IMR-90 (cell line): ENCODE measurements around the gene PLEKHG5. TPM values are rescaled to one million over a fixed set of nuclear protein-coding genes. Genes with fewer than 3 reads are reported as not detected.

ENCODE experiments used
- ATAC-seq: fragments of 200-7000 bp; cut with Tn5 transposase; 2 replicates; pipeline ENCODE4 v1.9.1; 2020; ENCODE audit warnings: low read depth, mild to moderate bottlenecking, moderate library complexity
- BruUV-seq: library from RNA; stranded (reverse); fragments of 400-500 nt; replicated peaks from 2 replicates; lab custom pipeline; 2021; lab: Mats Ljungman, UMichigan
- CTCF ChIA-PET: fragments of 300-600 bp; formaldehyde crosslinking; extraction: SDS; loops from one replicate; lab custom pipeline; 2021; ENCODE audit warnings: antibody characterized with exemption; lab: Yijun Ruan, JAX
- POLR2A ChIA-PET: fragments of 300-600 bp; sonication (Branson Sonifier 250); formaldehyde crosslinking; loops from one replicate; lab custom pipeline; 2022; ENCODE audit warnings: antibody characterized with exemption; ENCODE audit not compliant: unreplicated experiment; lab: Charles Lee
- DNase-seq: peaks from one replicate; pipeline ENCODE4 v3.0.0; 2013
- H2AFZ ChIP-seq: replicated peaks from 2 replicates; pipeline ENCODE3; 2013; ENCODE audit warnings: low read length, mild to moderate bottlenecking; ENCODE audit not compliant: poor library complexity
- H2AK5ac ChIP-seq: 2 replicates; pipeline ENCODE4 v1.6.1; 2013; ENCODE audit warnings: low read depth, low read length, inconsistent platforms
- H2AK9ac ChIP-seq: replicated peaks from 2 replicates; pipeline ENCODE3; 2013; ENCODE audit warnings: mild to moderate bottlenecking, low read depth, low read length, moderate library complexity; ENCODE audit not compliant: poor library complexity
- H2BK120ac ChIP-seq: 2 replicates; pipeline ENCODE4 v1.6.1; 2013; ENCODE audit warnings: low read depth, low read length, inconsistent platforms
- H2BK15ac ChIP-seq: 3 replicates; pipeline ENCODE4 v1.6.1; 2013; ENCODE audit warnings: low read depth, low read length, inconsistent platforms
- H2BK20ac ChIP-seq: 2 replicates; pipeline ENCODE4 v1.6.1; 2013; ENCODE audit warnings: low read depth, mild to moderate bottlenecking, inconsistent platforms, low read length, moderate library complexity
- H2BK5ac ChIP-seq: 2 replicates; pipeline ENCODE4 v1.6.1; 2013; ENCODE audit warnings: mild to moderate bottlenecking, low read depth, low read length, inconsistent platforms; ENCODE audit not compliant: poor library complexity, severe bottlenecking
- H3K14ac ChIP-seq: replicated peaks from 2 replicates; pipeline ENCODE4 v1.6.1; 2013; ENCODE audit warnings: low read depth, low read length, inconsistent platforms
- H3K18ac ChIP-seq: 2 replicates; pipeline ENCODE4 v1.6.1; 2013; ENCODE audit warnings: low read depth, low read length, control low read depth
- H3K23ac ChIP-seq: 2 replicates; pipeline ENCODE4 v1.6.1; 2013; ENCODE audit warnings: low read depth, low read length, inconsistent platforms
- H3K27ac ChIP-seq: 2 replicates; pipeline ENCODE4 v1.5.1; 2013; ENCODE audit warnings: mild to moderate bottlenecking, control low read depth, low read length; ENCODE audit not compliant: insufficient read depth
- H3K27me3 ChIP-seq: 2 replicates; pipeline ENCODE4 v1.6.1; 2013; ENCODE audit warnings: low read length; ENCODE audit not compliant: control insufficient read depth, insufficient read depth
- H3K36me3 ChIP-seq: 2 replicates; pipeline ENCODE4 v1.6.1; 2013; ENCODE audit warnings: low read length, mixed read lengths; ENCODE audit not compliant: control insufficient read depth, insufficient read depth
- H3K4ac ChIP-seq: 2 replicates; pipeline ENCODE4 v1.6.1; 2013; ENCODE audit warnings: low read depth, low read length, inconsistent platforms
- H3K4me1 ChIP-seq: 2 replicates; pipeline ENCODE4 v1.6.1; 2013; ENCODE audit warnings: low read length, mixed read lengths; ENCODE audit not compliant: control insufficient read depth, insufficient read depth
- H3K4me2 ChIP-seq: 2 replicates; pipeline ENCODE4 v1.6.1; 2013; ENCODE audit warnings: low read depth, mild to moderate bottlenecking, control low read depth, low read length, moderate library complexity
- H3K4me3 ChIP-seq: 2 replicates; pipeline ENCODE4 v1.5.1; 2013; ENCODE audit warnings: low read depth, mild to moderate bottlenecking, control low read depth, low read length, moderate library complexity; ENCODE audit not compliant: insufficient read depth
- H3K56ac ChIP-seq: 2 replicates; pipeline ENCODE4 v1.6.1; 2013; ENCODE audit warnings: low read length, inconsistent platforms; ENCODE audit not compliant: insufficient read depth; ENCODE audit errors: extremely low read depth
- H3K79me1 ChIP-seq, 2 experiments: 2 replicates each; pipeline ENCODE4 v1.6.1; 2013; ENCODE audit warnings: low read length in 2 of 2, inconsistent platforms in 1 of 2, low read depth in 1 of 2
- H3K9ac ChIP-seq: 2 replicates; pipeline ENCODE4 v1.6.1; 2013; ENCODE audit warnings: low read depth, low read length, control low read depth
- H3K9me1 ChIP-seq: 2 replicates; pipeline ENCODE4 v1.6.1; 2013; ENCODE audit warnings: low read length, inconsistent platforms; ENCODE audit not compliant: insufficient read depth
- H3K9me3 ChIP-seq: 2 replicates; pipeline ENCODE4 v1.6.1; 2013; ENCODE audit warnings: low read length; ENCODE audit not compliant: control insufficient read depth, insufficient read depth
- H4K20me1 ChIP-seq: 2 replicates; pipeline ENCODE4 v1.6.1; 2013; ENCODE audit warnings: low read length, inconsistent platforms; ENCODE audit not compliant: insufficient read depth
- H4K5ac ChIP-seq: 2 replicates; pipeline ENCODE4 v1.6.1; 2013; ENCODE audit warnings: mild to moderate bottlenecking, low read depth, low read length, control low read depth
- H4K8ac ChIP-seq, 2 experiments: 2 replicates each; pipeline ENCODE4 v1.6.1; 2013; ENCODE audit warnings: low read depth in 2 of 2, low read length in 2 of 2, control low read depth in 1 of 2, inconsistent platforms in 1 of 2
- H4K91ac ChIP-seq: 2 replicates; pipeline ENCODE4 v1.6.1; 2013; ENCODE audit warnings: low read depth, low read length, inconsistent platforms; ENCODE audit not compliant: insufficient read depth
- BHLHE40 ChIP-seq: fragments of 150-350 bp; IDR thresholded peaks from 2 replicates; pipeline ENCODE4 v1.6.1; 2016; ENCODE audit warnings: mild to moderate bottlenecking, low read depth, low read length
- CHD1 ChIP-seq: IDR thresholded peaks from 2 replicates; pipeline ENCODE4 v1.6.1; 2012; ENCODE audit warnings: low read depth, low read length, improper control_type of control experiment
- FOS ChIP-seq: fragments of 150-350 bp; IDR thresholded peaks from 2 replicates; pipeline ENCODE4 v1.6.1; 2016; ENCODE audit warnings: low read depth, low read length
- MAFK ChIP-seq: IDR thresholded peaks from 2 replicates; pipeline ENCODE4 v1.6.1; 2012; ENCODE audit warnings: low read depth, low read length, improper control_type of control experiment
- MAZ ChIP-seq: IDR thresholded peaks from 2 replicates; pipeline ENCODE4 v1.6.1; 2012; ENCODE audit warnings: low read depth, mild to moderate bottlenecking, low read length, improper control_type of control experiment, moderate library complexity, borderline replicate concordance
- MXI1 ChIP-seq: IDR thresholded peaks from 2 replicates; pipeline ENCODE4 v1.6.1; 2012; ENCODE audit warnings: low read depth, mild to moderate bottlenecking, low read length, moderate library complexity, borderline replicate concordance
- NFE2L2 ChIP-seq: fragments of 150-350 bp; IDR thresholded peaks from 2 replicates; pipeline ENCODE4 v1.6.1; 2016; ENCODE audit warnings: low read depth, mild to moderate bottlenecking, low read length
- POLR2A ChIP-seq: IDR thresholded peaks from 2 replicates; pipeline ENCODE4 v1.6.1; 2012; ENCODE audit warnings: mild to moderate bottlenecking, low read depth, low read length
- RAD21 ChIP-seq: IDR thresholded peaks from 2 replicates; pipeline ENCODE4 v1.6.1; 2012; ENCODE audit warnings: low read length, improper control_type of control experiment
- RCOR1 ChIP-seq: IDR thresholded peaks from 2 replicates; pipeline ENCODE4 v1.6.1; 2012; ENCODE audit warnings: mild to moderate bottlenecking, low read length, improper control_type of control experiment; ENCODE audit not compliant: insufficient replicate concordance
- SMC3 ChIP-seq: fragments of 150-350 bp; IDR thresholded peaks from 2 replicates; pipeline ENCODE4 v1.6.1; 2016; ENCODE audit warnings: low read depth, mild to moderate bottlenecking, antibody characterized with exemption, low read length, moderate library complexity
- WGBS, 2 experiments: methylation state at CpG; one replicate each; pipeline versions ENCODE4 v1.1.5 to v1.1.7; 2013; ENCODE audit warnings: missing lambda C conversion rate in 2 of 2; ENCODE audit not compliant: insufficient read length in 1 of 2; ENCODE audit errors: extremely low coverage in 2 of 2; 5-methylcytosine and 5-hydroxymethylcytosine counted together
- dilution Hi-C: fragments of 300-500 bp; cut with HindIII; formaldehyde crosslinking; loops from one replicate; pipeline ENCODE4 v1.14.3; 2018; ENCODE audit warnings: low sequenced_read_pairs; ENCODE audit not compliant: unreplicated experiment
- in situ Hi-C: fragments of 300-500 bp; cut with MboI; formaldehyde crosslinking; loops from 3 replicates; pipeline ENCODE4 v1.14.3; 2019; ENCODE audit warnings: low sequenced_read_pairs, inconsistent platforms, mixed read lengths
- intact Hi-C: fragments of 100-400 bp; cut with micrococcal nuclease; formaldehyde crosslinking; loops from 2 replicates; pipeline ENCODE4 v1.10.0; 2022
- polyA plus RNA-seq, 3 experiments: library from polyadenylated mRNA; depleted of rRNA; stranded (reverse); fragments of >200 nt; gene quantifications; 2 replicates each; pipeline ENCODE4 v1.2.3, GENCODE V29; 2012; ENCODE audit warnings: low replicate concordance in 1 of 3
- total RNA-seq: library from RNA; depleted of rRNA; stranded (reverse); fragments of >200 nt; gene quantifications from 2 replicates; pipeline ENCODE4 v1.2.3, GENCODE V29; 2012
- TF ChIP-seq, protein P1 (sequence below): fragments of 150-350 bp; IDR thresholded peaks from 2 replicates; pipeline ENCODE4 v1.6.1; 2017; ENCODE audit warnings: mild to moderate bottlenecking, antibody characterized with exemption, low read length, low read depth
- TF ChIP-seq, protein P2 (sequence below): fragments of 150-350 bp; IDR thresholded peaks from 2 replicates; pipeline ENCODE4 v1.6.1; 2016; ENCODE audit warnings: low read depth, mild to moderate bottlenecking, low read length, moderate library complexity, borderline replicate concordance

The PLEKHG5 gene
- total and polyA plus RNA-seq, 2 of the 4 experiments (the other 2 are of a cell fraction): 4.8 to 11.6 TPM

DNA sequence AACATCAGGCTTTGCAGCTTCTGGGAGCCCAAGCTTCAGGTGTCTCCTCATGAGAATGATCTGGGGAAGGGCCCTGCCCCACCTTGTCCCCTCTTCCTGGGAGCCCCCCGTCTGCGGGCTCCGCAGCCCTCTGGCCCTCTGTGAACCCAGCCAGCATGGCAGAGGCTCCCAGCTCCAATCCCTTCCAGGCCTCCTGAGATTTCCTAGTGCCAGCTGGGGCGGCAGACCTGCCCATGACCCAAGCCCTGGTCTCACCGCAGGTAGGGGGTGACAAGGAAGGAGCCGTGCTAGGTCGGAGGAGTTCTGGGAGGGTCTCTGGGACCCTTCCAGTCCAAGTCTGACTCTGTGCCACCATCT lies 7.7 kb downstream of the PLEKHG5 start:
- Histone ChIP-seq H2BK5ac (no peak overlapping the region), H3K56ac (no peak overlapping the region), H4K91ac (no peak overlapping the region), H3K27me3 (no peaks in the 10 kb centered on the region), H2BK20ac (no peak overlapping the region), H3K14ac (no peak overlapping the region), H3K4me1 (0 out of 2 replicates have a peak, but pooled peaks cover 2% of the 10 kb centered on the region), H4K8ac (no peak overlapping the region), H3K9ac (no peak overlapping the region), H3K23ac (no peak overlapping the region), H3K4me3 (no peak overlapping the region), H3K4me2 (no peak overlapping the region), H2BK15ac (no peak overlapping the region), H3K79me1 (peaks cover 3 to 4% of the 10 kb centered on the region in 2 experiments; a peak in 1 of 4 replicates), H2AK9ac (no peak overlapping the region), H4K5ac (no peak overlapping the region), H3K9me3 (no peaks in the 10 kb centered on the region), H3K36me3 (no peaks in the 10 kb centered on the region), H3K4ac (no peak overlapping the region), H4K20me1 (peaks cover 3% of the 10 kb centered on the region; the same call in 1 of the 2 replicates), H3K9me1 (no peaks in the 10 kb centered on the region), H3K18ac (no peak overlapping the region), H3K27ac (no peak overlapping the region), H2BK120ac (no peak overlapping the region), H2AFZ (no peak overlapping the region), H2AK5ac (no peak overlapping the region)
- DNase-seq (no peak), ATAC-seq (no peak)
- CTCF ChIA-PET: no interaction called here
- no peak for TF ChIP-seq MXI1
- no peak for TF ChIP-seq NFE2L2
- no peak for TF ChIP-seq FOS
- TF ChIP-seq POLR2A: no peak
- TF ChIP-seq BHLHE40: no peak
- TF ChIP-seq MAZ: no peak
- TF ChIP-seq SMC3: no peak
- no peak for TF ChIP-seq RCOR1
- TF ChIP-seq MAFK: no peak
- no peak for TF ChIP-seq CHD1
- TF ChIP-seq RAD21: no peak
- TF ChIP-seq, protein P1, sequence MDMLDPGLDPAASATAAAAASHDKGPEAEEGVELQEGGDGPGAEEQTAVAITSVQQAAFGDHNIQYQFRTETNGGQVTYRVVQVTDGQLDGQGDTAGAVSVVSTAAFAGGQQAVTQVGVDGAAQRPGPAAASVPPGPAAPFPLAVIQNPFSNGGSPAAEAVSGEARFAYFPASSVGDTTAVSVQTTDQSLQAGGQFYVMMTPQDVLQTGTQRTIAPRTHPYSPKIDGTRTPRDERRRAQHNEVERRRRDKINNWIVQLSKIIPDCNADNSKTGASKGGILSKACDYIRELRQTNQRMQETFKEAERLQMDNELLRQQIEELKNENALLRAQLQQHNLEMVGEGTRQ: no peak
- TF ChIP-seq, protein P2, sequence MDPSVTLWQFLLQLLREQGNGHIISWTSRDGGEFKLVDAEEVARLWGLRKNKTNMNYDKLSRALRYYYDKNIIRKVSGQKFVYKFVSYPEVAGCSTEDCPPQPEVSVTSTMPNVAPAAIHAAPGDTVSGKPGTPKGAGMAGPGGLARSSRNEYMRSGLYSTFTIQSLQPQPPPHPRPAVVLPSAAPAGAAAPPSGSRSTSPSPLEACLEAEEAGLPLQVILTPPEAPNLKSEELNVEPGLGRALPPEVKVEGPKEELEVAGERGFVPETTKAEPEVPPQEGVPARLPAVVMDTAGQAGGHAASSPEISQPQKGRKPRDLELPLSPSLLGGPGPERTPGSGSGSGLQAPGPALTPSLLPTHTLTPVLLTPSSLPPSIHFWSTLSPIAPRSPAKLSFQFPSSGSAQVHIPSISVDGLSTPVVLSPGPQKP: no peak
- POLR2A ChIA-PET: no interaction called here
- WGBS, 2 experiments: 100% methylated on average over 1 of the region's 7 CpGs; no CpG with 5 or more reads in 1 of the 2 experiments
- intact Hi-C loops: no loop called here
- in situ Hi-C loops: no loop called here
- no TSS peak for BruUV-seq
- dilution Hi-C loops: no loop called here
